ENCODE results near the gene GPALPP1. TPM values are rescaled to one million over a fixed set of nuclear protein-coding genes. Genes with fewer than 3 reads are reported as not detected.

The GPALPP1 gene
- total and polyA plus RNA-seq, 2 of the 4 experiments (the other 2 are of a cell fraction): 10.6 to 12.5 TPM

- no peak overlapping the region for H3K4me2 ChIP-seq (ENCODE audit: low read depth, low read length)
- H3K36me3 ChIP-seq (ENCODE audit: control insufficient read depth, insufficient read depth, low read length): peaks cover 16% of the 10 kb centered on the region
- H2AFZ ChIP-seq (replicated peaks; ENCODE audit: low read length, poor library complexity): no peak overlapping the region
- H4K20me1 ChIP-seq (ENCODE audit: insufficient read depth, low read length): no peaks in the 10 kb centered on the region
- no TSS peak for BruUV-seq (replicated peaks)
- H3K9me3 ChIP-seq (ENCODE audit: control insufficient read depth, insufficient read depth, low read length): no peaks in the 10 kb centered on the region
- H2AK5ac ChIP-seq (ENCODE audit: low read depth, low read length): peak overlapping the region; percentile 1; the same call in 1 of the 2 replicates
- no peak overlapping the region for H3K9ac ChIP-seq (ENCODE audit: low read depth, low read length)
- H3K56ac ChIP-seq (ENCODE audit: extremely low read depth, insufficient read depth, low read length): no peak overlapping the region
- no peak overlapping the region for H3K27ac ChIP-seq (ENCODE audit: insufficient read depth, low read length)
- H3K27me3 ChIP-seq (ENCODE audit: control insufficient read depth, insufficient read depth, low read length): no peaks in the 10 kb centered on the region
- H3K79me1 ChIP-seq (ENCODE audit: low read depth in 1 of 2, low read length in 2 of 2): peaks cover 9 to 29% of the 10 kb centered on the region in 2 experiments; a peak in 3 of 4 replicates
- H2BK20ac ChIP-seq (ENCODE audit: low read depth, low read length): no peak overlapping the region
- H3K14ac ChIP-seq (replicated peaks; ENCODE audit: low read depth, low read length): 0 out of 2 replicates have a peak overlapping the region, but pooled peaks have one; percentile 31
- 70% methylated on average over 2 of the region's 9 CpGs; no CpG with 5 or more reads in 1 of the 2 experiments for WGBS, 2 experiments (ENCODE audit: extremely low coverage in 2 of 2, insufficient read length in 1 of 2)
- H3K18ac ChIP-seq (ENCODE audit: low read depth, low read length): 0 out of 2 replicates have a peak overlapping the region, but pooled peaks have one; percentile 1
- peaks cover 6% of the 10 kb centered on the region; the same call in 1 of the 2 replicates for H3K9me1 ChIP-seq (ENCODE audit: insufficient read depth, low read length)
- ATAC-seq (ENCODE audit: low read depth) (no peak), DNase-seq (peak; percentile 65)
- no peak overlapping the region for H4K91ac ChIP-seq (ENCODE audit: insufficient read depth, low read depth, low read length)
- no peak overlapping the region for H2BK120ac ChIP-seq (ENCODE audit: low read depth, low read length)
- H3K4me1 ChIP-seq (ENCODE audit: control insufficient read depth, insufficient read depth, low read length): peaks cover 9% of the 10 kb centered on the region
- 0 out of 3 replicates have a peak overlapping the region, but pooled peaks have one; percentile 77 for H2BK15ac ChIP-seq (ENCODE audit: low read depth, low read length)
- in situ Hi-C loops (cut with MboI; ENCODE audit: low sequenced_read_pairs): no loop called here
- no peak overlapping the region for H3K4me3 ChIP-seq (ENCODE audit: insufficient read depth, low read depth, low read length)
- CTCF ChIA-PET: interaction anchor here (0.6 to 1.0 kb wide), 4 partner anchors 72 to 507 kb away, joined by 3 to 4 read pairs (median 3); no protein-coding TSS in a partner anchor
- H3K23ac ChIP-seq (ENCODE audit: low read depth, low read length): no peak overlapping the region
- no peak overlapping the region for H3K4ac ChIP-seq (ENCODE audit: low read depth, low read length)
- H2BK5ac ChIP-seq (ENCODE audit: low read depth, low read length, poor library complexity, severe bottlenecking): peak overlapping the region; percentile 12
- dilution Hi-C loops (cut with HindIII; ENCODE audit: low sequenced_read_pairs, unreplicated experiment): no loop called here
- intact Hi-C loops (cut with micrococcal nuclease): loop anchor here (5.0 to 10.0 kb wide), 2 partner anchors 151 to 922 kb away; partner anchors contain the start of gene GTF2F2
- no peak for TF ChIP-seq ELK1 (IDR thresholded peaks at IDR 0.05; ENCODE audit: borderline replicate concordance, low read depth, low read length)
- TF ChIP-seq CEBPB (IDR thresholded peaks at IDR 0.05; ENCODE audit: low read depth, low read length): 0 out of 2 replicates have a peak, but pooled peaks have one; percentile 30
- POLR2A ChIA-PET (ENCODE audit: unreplicated experiment): no interaction called here
- 0 out of 2 replicates have a peak overlapping the region, but pooled peaks have one; percentile 6 for H4K5ac ChIP-seq (ENCODE audit: low read depth, low read length)
- no peak overlapping the region for H2AK9ac ChIP-seq (replicated peaks; ENCODE audit: low read depth, low read length, poor library complexity)
- peak overlapping the region in 1 of 2 experiments; percentile 28; a peak in 2 of 4 replicates for H4K8ac ChIP-seq (ENCODE audit: low read depth in 2 of 2, low read length in 2 of 2)
Measured at GRCh38 chr13:44974056-44974793, 15.1 kb upstream of the GPALPP1 start.

Measured in IMR-90 (cell line).